Mucosa of descending colon (tissue), 3 donors: ENCODE data around the gene METTL24. TPM values are rescaled to one million over a fixed set of nuclear protein-coding genes. Genes with fewer than 3 reads are reported as not detected.

Experiments
- ATAC-seq: fragments of 200-7000 bp; cut with Tn5 transposase; one replicate; pipeline ENCODE4 v1.9.1; 2020; ENCODE audit warnings: mild to moderate bottlenecking, moderate library complexity
- DNase-seq, 3 donors: peaks; one replicate each; pipeline ENCODE4 v3.0.0-alpha.2; 2020
- H3K36me3 ChIP-seq: fragments of 200-600 bp; one replicate; pipeline ENCODE4 v1.8.0; 2021; ENCODE audit warnings: low read depth, mild to moderate bottlenecking
- H3K4me1 ChIP-seq: fragments of 200-600 bp; one replicate; pipeline ENCODE4 v1.8.0; 2021; ENCODE audit warnings: low read depth, mild to moderate bottlenecking
- H3K4me3 ChIP-seq: fragments of 200-600 bp; one replicate; pipeline ENCODE4 v1.8.0; 2021; ENCODE audit warnings: mild to moderate bottlenecking
- H3K9me3 ChIP-seq: fragments of 200-600 bp; one replicate; pipeline ENCODE4 v1.8.0; 2021; ENCODE audit warnings: mild to moderate bottlenecking
- CTCF ChIP-seq: fragments of 200-600 bp; IDR thresholded peaks from one replicate; pipeline ENCODE4 v1.8.0; 2022; ENCODE audit warnings: antibody characterized with exemption, mild to moderate bottlenecking
- intact Hi-C, 2 donors: fragments of 100-400 bp; cut with DNase I in 1 of 2; cut with micrococcal nuclease in 1 of 2; formaldehyde crosslinking; loops; one replicate each; pipeline versions ENCODE4 v1.11.0 to v1.11.1; 2022; cut with DNase I, micrococcal nuclease
- total RNA-seq, 3 donors: library from RNA; stranded (reverse); fragmentation: NEBNext Ultra II Directional in 2 of 3; extraction: Animal tissue kit (Norgen Biotek cat#: 25700) in 2 of 3; gene quantifications; one replicate each; pipeline versions ENCODE4 v1.2.1 to v1.2.4, GENCODE V29; 2021 to 2023
- donor health status: DM: no; HTN: no; CAD: no; lungs with moderate emphysema.
- donor health status: DM: no; HTN: no; CAD: no.
- donor health status: DM: no; HTN: yes; CAD: no.

Gene METTL24
- total RNA-seq, 3 donors from 2014 or later, result 0.43 to 23.5 (median 1.2) TPM

- no peak for DNase-seq
- Histone ChIP-seq H3K9me3 (no peaks in the 10 kb centered on the region), H3K4me3 (no peak overlapping the region), H3K36me3 (no peaks in the 10 kb centered on the region), H3K4me1 (no peaks in the 10 kb centered on the region)
- ATAC-seq, result no peak
- intact Hi-C loops, result loop anchor here (10.0 kb wide), 2 partner anchors 215 to 685 kb away; partner anchors contain the start of gene WASF1 (in 2 of the 2)
- TF ChIP-seq CTCF, result no peak
These were observed 31.7 kb upstream of the METTL24 start for GRCh38 chr6:110389689-110390382.

GRCh38 chr6:110387986-110388385 is 29.8 kb upstream of the METTL24 start:
- no peak for ATAC-seq
- Histone ChIP-seq H3K4me1 (no peaks in the 10 kb centered on the region), H3K9me3 (no peaks in the 10 kb centered on the region), H3K36me3 (no peaks in the 10 kb centered on the region), H3K4me3 (no peak overlapping the region)
- no peak for DNase-seq
- intact Hi-C loops, result no loop called here
- TF ChIP-seq CTCF, result no peak

GRCh38 chr6:110385458-110385863 is 27.3 kb upstream of the METTL24 start:
- no peaks in the 10 kb centered on the region for H3K4me1 ChIP-seq
- no peak for TF ChIP-seq CTCF
- no peak for DNase-seq
- no peaks in the 10 kb centered on the region for H3K9me3 ChIP-seq
- intact Hi-C loops, result no loop called here
- no peak overlapping the region for H3K4me3 ChIP-seq
- ATAC-seq, result no peak
- H3K36me3 ChIP-seq, result no peaks in the 10 kb centered on the region

GRCh38 chr6:110378552-110378951 is 20.4 kb upstream of the METTL24 start:
- no peaks in the 10 kb centered on the region for H3K4me1 ChIP-seq

GRCh38 chr6:110369066-110369465 is 10.9 kb upstream of the METTL24 start:
- no peak for TF ChIP-seq CTCF
- intact Hi-C loops, result no loop called here
- DNase-seq (no peak), ATAC-seq (no peak)
- Histone ChIP-seq H3K9me3 (no peaks in the 10 kb centered on the region), H3K36me3 (no peaks in the 10 kb centered on the region), H3K4me3 (no peak overlapping the region), H3K4me1 (no peaks in the 10 kb centered on the region)

More at GRCh38 chr6:110378552-110378951, 20.4 kb upstream of the METTL24 start:
- no peak for TF ChIP-seq CTCF
- DNase-seq, result no peak
- H3K36me3 ChIP-seq, result no peaks in the 10 kb centered on the region
- no peak for ATAC-seq
- no peak overlapping the region for H3K4me3 ChIP-seq
- H3K9me3 ChIP-seq, result no peaks in the 10 kb centered on the region
- intact Hi-C loops, result no loop called here

GRCh38 chr6:110368284-110368683 is 10.1 kb upstream of the METTL24 start:
- intact Hi-C loops, result no loop called here
- H3K4me3 ChIP-seq, result no peak overlapping the region
- no peak for TF ChIP-seq CTCF
- H3K9me3 ChIP-seq, result no peaks in the 10 kb centered on the region
- no peaks in the 10 kb centered on the region for H3K4me1 ChIP-seq
- H3K36me3 ChIP-seq, result no peaks in the 10 kb centered on the region
- DNase-seq (no peak), ATAC-seq (no peak)
